ENCODE data around the gene DAB2IP. TPM values are rescaled to one million over a fixed set of nuclear protein-coding genes. Genes with fewer than 3 reads are reported as not detected.

The DAB2IP gene
- total RNA-seq, 3 donors from 2014 or later = 109 to 157 (median 111) TPM

DNA sequence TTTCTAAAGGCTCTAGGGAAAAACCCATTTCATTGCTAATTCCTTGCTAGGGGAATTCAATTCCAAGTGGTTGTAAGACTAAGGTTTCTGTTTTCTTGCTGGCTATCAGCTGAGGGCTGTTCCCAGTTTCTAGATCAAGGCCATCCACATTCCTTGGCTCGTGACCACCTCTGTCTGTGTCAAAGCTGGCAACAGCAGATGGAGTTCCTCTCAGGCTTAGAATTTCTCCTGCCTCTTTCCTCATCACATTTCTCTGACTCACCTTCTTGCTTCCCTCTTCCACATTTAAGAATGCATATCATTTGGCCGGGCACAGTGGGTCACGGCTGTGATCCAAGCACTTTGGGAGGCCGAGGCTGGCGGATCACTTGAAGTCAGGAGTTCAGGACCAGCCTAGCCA is 19.0 kb downstream of the DAB2IP start:
- Histone ChIP-seq H3K9me3 (no peaks in the 10 kb centered on the region), H3K4me3 (no peak overlapping the region), H3K36me3 (ENCODE audit: low read depth) (no peaks in the 10 kb centered on the region), H3K4me1 (ENCODE audit: low read depth) (no peaks in the 10 kb centered on the region)
- ATAC-seq (no peak), DNase-seq (no peak)
- TF ChIP-seq, protein P1, sequence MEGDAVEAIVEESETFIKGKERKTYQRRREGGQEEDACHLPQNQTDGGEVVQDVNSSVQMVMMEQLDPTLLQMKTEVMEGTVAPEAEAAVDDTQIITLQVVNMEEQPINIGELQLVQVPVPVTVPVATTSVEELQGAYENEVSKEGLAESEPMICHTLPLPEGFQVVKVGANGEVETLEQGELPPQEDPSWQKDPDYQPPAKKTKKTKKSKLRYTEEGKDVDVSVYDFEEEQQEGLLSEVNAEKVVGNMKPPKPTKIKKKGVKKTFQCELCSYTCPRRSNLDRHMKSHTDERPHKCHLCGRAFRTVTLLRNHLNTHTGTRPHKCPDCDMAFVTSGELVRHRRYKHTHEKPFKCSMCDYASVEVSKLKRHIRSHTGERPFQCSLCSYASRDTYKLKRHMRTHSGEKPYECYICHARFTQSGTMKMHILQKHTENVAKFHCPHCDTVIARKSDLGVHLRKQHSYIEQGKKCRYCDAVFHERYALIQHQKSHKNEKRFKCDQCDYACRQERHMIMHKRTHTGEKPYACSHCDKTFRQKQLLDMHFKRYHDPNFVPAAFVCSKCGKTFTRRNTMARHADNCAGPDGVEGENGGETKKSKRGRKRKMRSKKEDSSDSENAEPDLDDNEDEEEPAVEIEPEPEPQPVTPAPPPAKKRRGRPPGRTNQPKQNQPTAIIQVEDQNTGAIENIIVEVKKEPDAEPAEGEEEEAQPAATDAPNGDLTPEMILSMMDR (IDR thresholded peaks at IDR 0.05) = no peak
- intact Hi-C loops (cut with DNase I, micrococcal nuclease) = no loop called here

DNA sequence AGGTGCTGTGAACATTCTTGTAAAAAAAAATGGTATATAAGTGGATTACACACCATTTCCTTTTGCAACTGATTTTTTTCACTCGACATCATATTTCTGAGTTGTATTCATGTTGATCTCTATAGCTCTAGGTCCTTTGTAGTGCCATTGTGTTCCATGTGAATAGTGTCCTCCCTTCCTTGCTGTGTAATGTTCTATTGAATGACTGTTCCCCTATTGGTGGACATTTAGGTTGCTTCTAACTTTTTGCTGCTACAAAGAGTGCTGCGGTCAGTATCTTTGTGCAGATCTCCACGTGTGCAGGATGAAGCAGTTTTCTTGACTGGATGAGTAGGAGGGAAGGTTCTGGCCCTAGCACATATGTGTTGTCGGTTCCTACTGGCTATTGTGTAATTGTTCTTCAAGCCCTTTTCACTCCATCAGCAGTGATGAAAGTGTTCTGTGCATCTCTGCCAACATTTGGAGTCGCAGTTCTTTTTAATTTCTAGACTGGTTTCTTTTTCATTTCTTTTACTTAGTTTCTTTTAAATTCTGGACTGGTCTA is 20.2 kb downstream of the DAB2IP start:
- Histone ChIP-seq H3K4me1 (ENCODE audit: low read depth) (no peaks in the 10 kb centered on the region), H3K4me3 (no peak overlapping the region), H3K9me3 (no peaks in the 10 kb centered on the region), H3K36me3 (ENCODE audit: low read depth) (no peaks in the 10 kb centered on the region)
- ATAC-seq = no peak
- TF ChIP-seq, protein P1 (IDR thresholded peaks at IDR 0.05) = no peak
- no peak for DNase-seq
- intact Hi-C loops (cut with DNase I, micrococcal nuclease) = no loop called here

DNA sequence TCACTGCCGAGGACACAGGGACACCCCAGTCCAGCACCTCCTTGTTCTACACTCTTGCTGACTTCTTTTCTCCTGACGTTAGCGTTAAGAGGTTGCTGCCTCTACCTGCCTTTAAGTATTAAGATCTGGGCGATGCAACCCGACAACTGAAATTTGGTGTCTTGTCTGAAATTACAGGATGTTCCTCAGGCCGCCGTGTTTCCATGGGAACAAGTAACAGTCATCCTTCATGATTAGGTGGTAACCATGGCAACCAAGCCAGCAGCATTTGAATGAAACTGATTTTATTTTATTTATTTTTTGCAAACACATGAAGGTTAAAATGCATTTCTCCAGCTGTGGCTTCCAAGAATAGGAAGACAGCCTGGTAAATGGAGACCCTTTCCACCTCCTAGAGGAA is 20.8 kb downstream of the DAB2IP start:
- no peak for ATAC-seq
- H3K36me3 ChIP-seq (ENCODE audit: low read depth) = no peaks in the 10 kb centered on the region
- H3K4me3 ChIP-seq = no peak overlapping the region
- TF ChIP-seq, protein P1 (IDR thresholded peaks at IDR 0.05) = no peak
- DNase-seq = no peak
- intact Hi-C loops (cut with DNase I, micrococcal nuclease) = no loop called here
- H3K9me3 ChIP-seq = no peaks in the 10 kb centered on the region
- H3K4me1 ChIP-seq (ENCODE audit: low read depth) = no peaks in the 10 kb centered on the region

DNA sequence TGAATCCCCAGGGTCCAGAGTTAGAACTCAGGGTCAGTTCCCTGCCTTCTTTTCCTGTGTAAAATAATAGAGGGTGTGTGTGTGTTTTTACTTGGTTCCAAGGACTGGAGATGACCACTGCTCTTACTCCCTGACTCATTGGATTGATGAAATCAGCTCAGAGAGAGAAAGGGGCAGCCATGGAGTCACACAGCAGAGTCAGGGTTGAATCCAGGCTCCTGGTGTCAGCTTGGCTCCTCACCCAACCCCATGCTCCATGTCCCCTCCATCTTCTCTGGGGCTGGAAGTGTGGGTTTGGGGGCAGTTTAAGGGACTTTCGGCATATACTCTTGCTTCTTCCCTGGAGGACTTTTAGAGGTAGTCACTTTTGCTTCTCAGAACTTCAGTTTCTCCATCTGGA is 21.6 kb downstream of the DAB2IP start:
- Histone ChIP-seq H3K4me1 (ENCODE audit: low read depth) (no peaks in the 10 kb centered on the region), H3K4me3 (no peak overlapping the region), H3K9me3 (no peaks in the 10 kb centered on the region), H3K36me3 (ENCODE audit: low read depth) (no peaks in the 10 kb centered on the region)
- intact Hi-C loops (cut with DNase I, micrococcal nuclease) = no loop called here
- ATAC-seq = no peak
- no peak for DNase-seq
- TF ChIP-seq, protein P1 (IDR thresholded peaks at IDR 0.05) = no peak

DNA sequence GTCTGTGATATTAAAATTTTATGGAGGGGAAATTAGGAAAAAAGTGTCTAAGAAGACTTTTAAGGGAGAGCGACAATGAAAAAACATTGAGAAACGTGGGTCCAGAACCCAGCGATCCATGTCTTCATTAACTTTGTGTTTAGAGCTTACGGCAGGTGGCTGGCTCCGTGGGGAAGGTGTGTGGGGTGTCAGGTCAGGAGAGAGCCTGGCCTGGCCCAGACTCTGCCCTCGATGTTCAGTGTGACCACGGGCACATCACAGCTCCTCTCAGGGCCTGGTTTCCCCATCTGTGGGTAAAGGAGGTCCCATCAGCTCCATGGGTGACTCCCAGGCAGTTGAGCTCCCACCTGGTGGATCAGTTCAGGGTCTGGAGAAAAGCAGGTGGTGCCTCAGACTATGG is 22.1 kb downstream of the DAB2IP start:
- no peak for ATAC-seq
- Histone ChIP-seq H3K4me1 (ENCODE audit: low read depth) (no peaks in the 10 kb centered on the region), H3K4me3 (no peak overlapping the region), H3K36me3 (ENCODE audit: low read depth) (no peaks in the 10 kb centered on the region), H3K9me3 (no peaks in the 10 kb centered on the region)
- DNase-seq = no peak
- TF ChIP-seq, protein P1 (IDR thresholded peaks at IDR 0.05) = no peak
- intact Hi-C loops (cut with DNase I, micrococcal nuclease) = no loop called here

DNA sequence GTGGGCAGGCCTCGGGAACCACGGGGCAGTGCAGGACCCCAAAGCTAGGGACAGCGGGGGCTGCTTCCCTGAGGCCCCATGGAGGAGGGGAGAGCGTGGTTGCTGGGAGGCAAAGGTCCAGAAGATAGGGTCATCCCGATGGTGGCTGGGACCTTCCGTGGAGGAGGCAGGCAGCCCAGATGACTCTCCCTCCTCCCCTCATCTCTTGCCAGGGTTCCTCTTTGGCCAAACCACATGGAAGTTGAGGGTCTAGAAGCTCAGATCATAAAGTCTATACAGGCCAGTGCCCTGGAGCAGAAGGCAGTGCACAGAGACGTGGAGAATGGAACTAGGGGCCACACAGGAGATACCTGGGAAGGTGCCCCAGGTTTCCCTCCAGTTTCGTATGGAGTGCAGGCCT is 22.6 kb downstream of the DAB2IP start:
- no peak overlapping the region for H3K4me3 ChIP-seq
- no peaks in the 10 kb centered on the region for H3K4me1 ChIP-seq (ENCODE audit: low read depth)
- intact Hi-C loops (cut with DNase I, micrococcal nuclease) = no loop called here
- no peak for DNase-seq
- ATAC-seq = no peak
- no peaks in the 10 kb centered on the region for H3K9me3 ChIP-seq
- TF ChIP-seq, protein P1 (IDR thresholded peaks at IDR 0.05) = no peak
- H3K36me3 ChIP-seq (ENCODE audit: low read depth) = no peaks in the 10 kb centered on the region
